Common myeloid progenitor, CD34-positive (primary cell): Measurements from ENCODE around the gene OR51S1.
"Not testable (repeated sequence)": the region's sequence is repeated elsewhere in the genome, so short reads cannot be mapped to it uniquely, and the experiment has no call there.

Experiments
- CTCF ChIA-PET: fragments of 350-600 bp; sonication (Branson Sonifier 250); formaldehyde crosslinking; loops from one replicate; lab custom pipeline; 2021; ENCODE audit warnings: antibody characterized with exemption; lab: Charles Lee
- POLR2A ChIA-PET: fragments of 350-600 bp; sonication (Branson Sonifier 250); formaldehyde crosslinking; loops from one replicate; lab custom pipeline; 2021; ENCODE audit warnings: antibody characterized with exemption; lab: Charles Lee
- DNase-seq, 3 donors: peaks; one replicate each; pipeline versions ENCODE4 v3.0.0 to v3.0.0-alpha.2; 2013
- H3K27ac ChIP-seq, 2 experiments: 1 replicate in 1 of 2; 2 replicates in 1 of 2; pipeline ENCODE4 v1.7.0; 2013; ENCODE audit warnings: inconsistent platforms in 2 of 2, low read length in 2 of 2, mild to moderate bottlenecking in 2 of 2, low read depth in 1 of 2, moderate library complexity in 1 of 2; ENCODE audit not compliant: severe bottlenecking in 2 of 2, insufficient read depth in 1 of 2, poor library complexity in 1 of 2
- H3K27me3 ChIP-seq, 5 experiments: replicated peaks in 2 of 5; 1 replicate in 3 of 5; 2 replicates in 2 of 5; pipeline versions ENCODE4 v1.6.1 to v1.7.0; 2013; ENCODE audit warnings: low read length in 4 of 5, mild to moderate bottlenecking in 2 of 5, moderate library complexity in 2 of 5, inconsistent platforms in 1 of 5; ENCODE audit not compliant: insufficient read depth in 5 of 5, control insufficient read depth in 4 of 5
- H3K36me3 ChIP-seq, 4 experiments: 1 replicate in 2 of 4; 2 replicates in 2 of 4; pipeline versions ENCODE4 v1.6.1 to v1.7.0; 2013; ENCODE audit warnings: low read length in 3 of 4, control low read depth in 1 of 4, mild to moderate bottlenecking in 1 of 4; ENCODE audit not compliant: control insufficient read depth in 4 of 4, insufficient read depth in 4 of 4
- H3K4me1 ChIP-seq, 4 experiments: 1 replicate in 3 of 4; 2 replicates in 1 of 4; pipeline versions ENCODE4 v1.6.1 to v1.7.1; 2013; ENCODE audit warnings: low read length in 3 of 4, mild to moderate bottlenecking in 3 of 4, control low read depth in 1 of 4, inconsistent platforms in 1 of 4, moderate library complexity in 1 of 4; ENCODE audit not compliant: control insufficient read depth in 4 of 4, insufficient read depth in 4 of 4; ENCODE audit errors: control extremely low read depth in 1 of 4
- H3K4me3 ChIP-seq, 7 experiments: 1 replicate in 4 of 7; 2 replicates in 3 of 7; pipeline versions ENCODE4 v1.5.1 to v1.7.0; 2013; ENCODE audit warnings: mild to moderate bottlenecking in 7 of 7, low read length in 6 of 7, moderate library complexity in 6 of 7, inconsistent platforms in 2 of 7, low read depth in 2 of 7, control low read depth in 1 of 7; ENCODE audit not compliant: insufficient read depth in 4 of 7, control insufficient read depth in 1 of 7; ENCODE audit errors: extremely low read depth in 1 of 7
- H3K9me3 ChIP-seq, 5 experiments: 1 replicate in 4 of 5; 2 replicates in 1 of 5; pipeline versions ENCODE4 v1.6.1 to v1.7.1; 2013; ENCODE audit warnings: low read length in 4 of 5, mild to moderate bottlenecking in 2 of 5, inconsistent platforms in 1 of 5, low read depth in 1 of 5, moderate library complexity in 1 of 5; ENCODE audit not compliant: control insufficient read depth in 4 of 5, insufficient read depth in 2 of 5; ENCODE audit errors: control extremely low read depth in 1 of 5
- WGBS: methylation state at CpG from one replicate; pipeline ENCODE4 v1.1.5; 2013; ENCODE audit not compliant: insufficient coverage; 5-methylcytosine and 5-hydroxymethylcytosine counted together

Gene OR51S1

GRCh38 chr11:4881860-4882500 is 33.0 kb upstream of the OR51S1 start, which contains the start of gene OR51T1:
Gene OR51T1, plus strand, starts transcription at chr11:4881900. Its CDS starts 0 bp downstream, at chr11:4881900.
- POLR2A ChIA-PET = no interaction called here
- DNase-seq = no peak

GRCh38 chr11:4881188-4881587 is 32.2 kb upstream of the OR51S1 start:
- WGBS = 95% methylated on average over 4 of the region's 4 CpGs
- H3K4me1 ChIP-seq = no peaks in the 10 kb centered on the region
- CTCF ChIA-PET = no interaction called here
- POLR2A ChIA-PET = no interaction called here
- no peak overlapping the region for H3K27ac ChIP-seq
- H3K36me3 ChIP-seq = no peaks in the 10 kb centered on the region
- H3K4me3 ChIP-seq = no peak overlapping the region
- H3K9me3 ChIP-seq = no peaks in the 10 kb centered on the region
- peaks cover 0 to 1% (median 0%) of the 10 kb centered on the region in 5 experiments for H3K27me3 ChIP-seq
- no peak for DNase-seq

More at GRCh38 chr11:4881860-4882500, 33.0 kb upstream of the OR51S1 start, which contains the start of gene OR51T1:
- Histone ChIP-seq H3K27me3 (peaks cover 0 to 1% (median 0%) of the 10 kb centered on the region in 5 experiments), H3K4me3 (no peak within 1 kb of the TSS), H3K9me3 (no peaks in the 10 kb centered on the region), H3K4me1 (no peaks in the 10 kb centered on the region), H3K36me3 (no peaks in the 10 kb centered on the region), H3K27ac (no peak within 1 kb of the TSS)
- WGBS = 97% methylated on average over 5 of the region's 8 CpGs
- CTCF ChIA-PET = no interaction called here

GRCh38 chr11:4865855-4866254 is 16.8 kb upstream of the OR51S1 start:
- H3K4me1 ChIP-seq = no peaks in the 10 kb centered on the region
- no peak overlapping the region for H3K4me3 ChIP-seq
- H3K9me3 ChIP-seq = no peaks in the 10 kb centered on the region
- ChIA-PET POLR2A (no interaction called here), CTCF (no interaction called here)
- H3K36me3 ChIP-seq = no peaks in the 10 kb centered on the region
- no peaks in the 10 kb centered on the region for H3K27me3 ChIP-seq
- DNase-seq = no peak
- WGBS = 86% methylated on average over 1 of the region's 1 CpG
- no peak overlapping the region for H3K27ac ChIP-seq

- WGBS = 100% methylated on average over 1 of the region's 4 CpGs
- H3K36me3 ChIP-seq = no peaks in the 10 kb centered on the region
- no peak overlapping the region for H3K27ac ChIP-seq
- H3K4me1 ChIP-seq = no peaks in the 10 kb centered on the region
- no peaks in the 10 kb centered on the region for H3K27me3 ChIP-seq
- no peaks in the 10 kb centered on the region for H3K9me3 ChIP-seq
- no peak for DNase-seq
- POLR2A ChIA-PET = no interaction called here
- no peak overlapping the region for H3K4me3 ChIP-seq
- CTCF ChIA-PET = interaction anchor here (0.6 kb wide), 1 partner anchor 128 kb away, joined by 3 read pairs; no protein-coding TSS in a partner anchor
These were observed 14.9 kb upstream of the OR51S1 start for GRCh38 chr11:4863876-4864275.

GRCh38 chr11:4862447-4863236 is 13.6 kb upstream of the OR51S1 start:
- Histone ChIP-seq H3K4me1 (no peaks in the 10 kb centered on the region), H3K4me3 (no peak overlapping the region), H3K27ac (no peak overlapping the region), H3K36me3 (no peaks in the 10 kb centered on the region), H3K9me3 (no peaks in the 10 kb centered on the region), H3K27me3 (no peaks in the 10 kb centered on the region)
- ChIA-PET CTCF (no interaction called here), POLR2A (no interaction called here)
- DNase-seq = no peak

- H3K9me3 ChIP-seq, H3K4me1 ChIP-seq, H3K27ac ChIP-seq, H3K36me3 ChIP-seq, H3K4me3 ChIP-seq, CTCF ChIA-PET, POLR2A ChIA-PET, DNase-seq, H3K27me3 ChIP-seq: not testable (repeated sequence)
- WGBS = 100% methylated on average over 7 of the region's 7 CpGs
These were observed 5.3 kb upstream of the OR51S1 start for GRCh38 chr11:4854286-4854685.

GRCh38 chr11:4851033-4851432 is 2.0 kb upstream of the OR51S1 start:
- Histone ChIP-seq H3K4me1 (no peaks in the 10 kb centered on the region), H3K27me3 (no peaks in the 10 kb centered on the region), H3K4me3 (no peak overlapping the region), H3K9me3 (no peaks in the 10 kb centered on the region), H3K36me3 (no peaks in the 10 kb centered on the region), H3K27ac (no peak overlapping the region)
- ChIA-PET CTCF (no interaction called here), POLR2A (no interaction called here)
- DNase-seq = peak in 2 of 3 donors; percentile 3 to 41
- WGBS = 43% methylated on average over 2 of the region's 4 CpGs
